Small intestine (tissue), 16 donors: ENCODE results near the gene RAB3D. TPM values are rescaled to one million over a fixed set of nuclear protein-coding genes. Genes with fewer than 3 reads are reported as not detected.

Source experiments
- DNase-seq, 2 donors: peaks; one replicate each; pipeline versions ENCODE4 v3.0.0 to v3.0.0-alpha.2; 2013
- FAIRE-seq: peaks from 2 replicates; lab custom pipeline; 2012; peaks lifted over from hg19 to GRCh38; lab: Jason Lieb, UNC
- H3K27ac ChIP-seq, 3 donors: one replicate each; pipeline ENCODE4 v1.5.1; 2013; ENCODE audit warnings: low read length in 2 of 3, mild to moderate bottlenecking in 2 of 3, control low read depth in 1 of 3, inconsistent platforms in 1 of 3, low read depth in 1 of 3, moderate library complexity in 1 of 3
- H3K27me3 ChIP-seq, 3 donors: one replicate each; pipeline ENCODE4 v1.6.1; 2013; ENCODE audit warnings: low read length in 3 of 3, inconsistent platforms in 1 of 3; ENCODE audit not compliant: control insufficient read depth in 3 of 3, insufficient read depth in 3 of 3
- H3K36me3 ChIP-seq, 3 donors: one replicate each; pipeline ENCODE4 v1.6.1; 2013; ENCODE audit warnings: low read length in 3 of 3, inconsistent platforms in 1 of 3, low read depth in 1 of 3, mild to moderate bottlenecking in 1 of 3, moderate library complexity in 1 of 3; ENCODE audit not compliant: control insufficient read depth in 3 of 3, insufficient read depth in 2 of 3
- H3K4me1 ChIP-seq, 3 donors: one replicate each; pipeline ENCODE4 v1.6.1; 2013; ENCODE audit warnings: low read length in 2 of 3, inconsistent platforms in 1 of 3, low read depth in 1 of 3, mild to moderate bottlenecking in 1 of 3, moderate library complexity in 1 of 3; ENCODE audit not compliant: control insufficient read depth in 3 of 3, insufficient read depth in 2 of 3
- H3K4me3 ChIP-seq, 3 donors: one replicate each; pipeline ENCODE4 v1.5.1; 2013; ENCODE audit warnings: low read length in 3 of 3, control low read depth in 1 of 3, inconsistent platforms in 1 of 3, low read depth in 1 of 3, mild to moderate bottlenecking in 1 of 3, moderate library complexity in 1 of 3
- H3K9me3 ChIP-seq, 2 donors: one replicate each; pipeline ENCODE4 v1.6.1; 2013; ENCODE audit warnings: low read depth in 1 of 2, low read length in 1 of 2; ENCODE audit not compliant: control insufficient read depth in 2 of 2, insufficient read depth in 1 of 2
- WGBS, 3 donors: extraction: QIAGEN DNeasy Blood & Tissue Kit; methylation state at CpG; one replicate each; pipeline ENCODE4 v1.1.7; 2013; 5-methylcytosine and 5-hydroxymethylcytosine counted together
- long read RNA-seq, 10 donors: transcript quantifications; one replicate each; lab custom pipeline, GENCODE V29; 2026
- polyA plus RNA-seq, 4 donors: library from polyadenylated mRNA; stranded (reverse) in 3 of 4; unstranded in 1 of 4; fragments of 200-250 nt in 3 of 4; fragments of 120-200 nt in 1 of 4; gene quantifications; one replicate each; pipeline versions ENCODE4 v1.2.1 to v1.2.3, GENCODE V29; 2013
- donor health status: healthy with polysubstance abuse.
- donor health status: control.
- donor health status: control.
- donor health status: Bipolar disorder and iron deficiency.
- donor health status: healthy.

Gene RAB3D
- polyA plus RNA-seq, result 10 to 100 TPM in 2 of 4 donors, 1 to 10 TPM in 2; 3.6 to 78.7 (median 9.3) TPM
- long read RNA-seq, donor 1, result 0 reads
- long read RNA-seq, donor 2, full-length matches to known transcripts, result 10 of 10 reads
- long read RNA-seq, donor 2, partial matches to known transcripts, result 0 of 10 reads
- long read RNA-seq, donor 2, other reads (novel, unspliced or antisense), result 0 of 10 reads
- long read RNA-seq, donor 3, full-length matches to known transcripts, result 15 of 57 reads
- long read RNA-seq, donor 3, partial matches to known transcripts, result 42 of 57 reads
- long read RNA-seq, donor 3, other reads (novel, unspliced or antisense), result 0 of 57 reads
- long read RNA-seq, donor 4, result 0 reads
- long read RNA-seq, donor 5, full-length matches to known transcripts, result 2 of 2 reads
- long read RNA-seq, donor 5, partial matches to known transcripts, result 0 of 2 reads
- long read RNA-seq, donor 5, other reads (novel, unspliced or antisense), result 0 of 2 reads
- long read RNA-seq, donor 6, full-length matches to known transcripts, result 20 of 20 reads
- long read RNA-seq, donor 6, partial matches to known transcripts, result 0 of 20 reads
- long read RNA-seq, donor 6, other reads (novel, unspliced or antisense), result 0 of 20 reads
- long read RNA-seq, donor 7, result 0 reads
- long read RNA-seq, donor 8, full-length matches to known transcripts, result 1 of 1 reads
- long read RNA-seq, donor 8, partial matches to known transcripts, result 0 of 1 reads
- long read RNA-seq, donor 8, other reads (novel, unspliced or antisense), result 0 of 1 reads
- long read RNA-seq, donor 9, full-length matches to known transcripts, result 3 of 3 reads
- long read RNA-seq, donor 9, partial matches to known transcripts, result 0 of 3 reads
- long read RNA-seq, donor 9, other reads (novel, unspliced or antisense), result 0 of 3 reads
- long read RNA-seq, donor 10, full-length matches to known transcripts, result 11 of 11 reads
- long read RNA-seq, donor 10, partial matches to known transcripts, result 0 of 11 reads
- long read RNA-seq, donor 10, other reads (novel, unspliced or antisense), result 0 of 11 reads

- Histone ChIP-seq H3K4me1 (peaks cover 4 to 31% (median 5%) of the 10 kb centered on the region in 3 donors), H3K36me3 (peaks cover 0 to 61% (median 2%) of the 10 kb centered on the region in 3 donors), H3K4me3 (peak within 1 kb of the TSS; percentile 59 to 85 (median 81)), H3K9me3 (peaks cover 0 to 3% of the 10 kb centered on the region in 2 donors), H3K27me3 (no peaks in the 10 kb centered on the region), H3K27ac (peak within 1 kb of the TSS; percentile 24 to 93 (median 66))
- DNase-seq (peak; percentile 89 to 95), FAIRE-seq (no peak)
- WGBS, 3 donors, result 2 to 6% (median 4%) methylated on average over 48 to 53 of the region's 53 CpGs
Observed at GRCh38 chr19:11339254-11340098, at the start of gene RAB3D. RAB3D (minus strand) TSS chr19:11339657; CDS start chr19:11337399, 2,258 bp downstream.

GRCh38 chr19:11387162-11388034, 47.9 kb upstream of the RAB3D start:
- Histone ChIP-seq H3K4me3 (no peak overlapping the region), H3K9me3 (peaks cover 0 to 5% of the 10 kb centered on the region in 2 donors), H3K4me1 (peaks cover 2 to 16% (median 4%) of the 10 kb centered on the region in 3 donors), H3K27ac (no peak overlapping the region), H3K36me3 (no peaks in the 10 kb centered on the region), H3K27me3 (peaks cover 0 to 9% (median 6%) of the 10 kb centered on the region in 3 donors)
- no peak for DNase-seq
- WGBS, 3 donors, result 69 to 72% (median 72%) methylated on average over 19 of the region's 19 CpGs
- no peak for FAIRE-seq

GRCh38 chr19:11384778-11385129, 45.3 kb upstream of the RAB3D start:
- no peak for DNase-seq
- no peak overlapping the region for H3K4me3 ChIP-seq
- 78 to 84% (median 81%) methylated on average over 5 of the region's 5 CpGs for WGBS, 3 donors
- peaks cover 2 to 27% (median 8%) of the 10 kb centered on the region in 3 donors for H3K4me1 ChIP-seq
- H3K36me3 ChIP-seq, result peaks cover 0 to 7% (median 0%) of the 10 kb centered on the region in 3 donors
- H3K9me3 ChIP-seq, result no peaks in the 10 kb centered on the region
- no peak overlapping the region for H3K27ac ChIP-seq
- FAIRE-seq, result no peak
- H3K27me3 ChIP-seq, result peaks cover 0 to 14% (median 6%) of the 10 kb centered on the region in 3 donors

GRCh38 chr19:11383706-11384048, 44.2 kb upstream of the RAB3D start:
- H3K36me3 ChIP-seq, result peaks cover 0 to 12% (median 0%) of the 10 kb centered on the region in 3 donors
- peaks cover 2 to 27% (median 8%) of the 10 kb centered on the region in 3 donors for H3K4me1 ChIP-seq
- 0 to 1% (median 1%) methylated on average over 9 of the region's 9 CpGs for WGBS, 3 donors
- no peak for DNase-seq
- FAIRE-seq, result no peak
- H3K27ac ChIP-seq, result peak overlapping the region in 1 of 3 donors; percentile 74
- H3K4me3 ChIP-seq, result peak overlapping the region in 2 of 3 donors; percentile 24 to 55
- no peaks in the 10 kb centered on the region for H3K9me3 ChIP-seq
- peaks cover 0 to 14% (median 6%) of the 10 kb centered on the region in 3 donors for H3K27me3 ChIP-seq

- peak overlapping the region in 1 of 3 donors; percentile 74 for H3K27ac ChIP-seq
Observed at GRCh38 chr19:11382898-11383705, 43.6 kb upstream of the RAB3D start.

GRCh38 chr19:11380653-11381537, 41.4 kb upstream of the RAB3D start:
- DNase-seq (peak; percentile 97), FAIRE-seq (no peak)
- Histone ChIP-seq H3K4me1 (peaks cover 2 to 29% (median 8%) of the 10 kb centered on the region in 3 donors), H3K9me3 (no peaks in the 10 kb centered on the region), H3K36me3 (peaks cover 0 to 22% (median 0%) of the 10 kb centered on the region in 3 donors), H3K27ac (peak overlapping the region; percentile 60 to 93 (median 81)), H3K27me3 (peaks cover 0 to 14% (median 6%) of the 10 kb centered on the region in 3 donors), H3K4me3 (peak overlapping the region; percentile 18 to 54 (median 48))
- 1% methylated on average over 52 to 54 of the region's 54 CpGs for WGBS, 3 donors

More at GRCh38 chr19:11382898-11383705, 43.6 kb upstream of the RAB3D start:
- DNase-seq (peak; percentile 22 to 80), FAIRE-seq (no peak)
- Histone ChIP-seq H3K4me3 (peak overlapping the region in 2 of 3 donors; percentile 24 to 55), H3K27me3 (peaks cover 0 to 14% (median 6%) of the 10 kb centered on the region in 3 donors), H3K4me1 (peaks cover 2 to 27% (median 8%) of the 10 kb centered on the region in 3 donors), H3K36me3 (peaks cover 0 to 17% (median 0%) of the 10 kb centered on the region in 3 donors), H3K9me3 (no peaks in the 10 kb centered on the region)
- WGBS, 3 donors, result 1% methylated on average over 54 to 65 of the region's 65 CpGs
